ENCODE measurements around the gene SRGAP1.
"Not testable (repeated sequence)": the region's sequence is repeated elsewhere in the genome, so short reads cannot be mapped to it uniquely, and the experiment has no call there.

Gene SRGAP1

DNA sequence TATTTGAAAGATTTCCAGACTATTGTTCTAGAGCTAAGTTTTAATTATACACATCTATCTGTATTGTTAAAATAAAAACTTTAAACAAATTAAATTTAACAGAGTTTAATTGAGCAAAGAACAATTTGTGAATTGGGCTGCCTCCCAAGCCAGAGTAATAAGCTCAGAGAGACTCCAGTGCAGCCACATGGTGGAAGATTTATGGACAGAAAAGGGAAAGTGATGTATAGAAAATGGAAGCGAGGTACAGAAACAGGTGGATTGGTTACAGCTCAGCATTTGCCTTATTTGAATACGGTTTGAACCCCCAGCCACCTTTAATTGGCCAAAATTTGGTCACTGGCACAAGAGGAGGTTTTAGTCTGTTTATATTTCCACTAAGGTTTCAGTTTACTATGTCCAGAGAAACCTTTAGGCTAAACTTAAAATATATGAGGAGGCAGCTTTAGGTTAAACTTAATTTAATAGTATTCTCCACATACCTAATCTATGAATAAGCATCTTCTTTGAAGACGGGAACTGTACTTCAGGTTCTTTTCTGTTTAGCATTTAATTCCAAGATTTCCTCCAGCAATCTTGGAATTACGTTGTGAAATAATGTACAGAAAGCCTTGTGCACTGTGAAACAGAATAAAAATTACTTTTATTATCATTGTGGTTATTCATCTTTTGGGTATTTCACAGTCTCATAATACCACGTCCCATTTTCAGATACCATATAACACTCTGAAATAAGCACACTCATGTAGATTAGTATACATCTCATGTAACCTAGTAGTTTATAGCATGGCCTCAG, 19.4 kb downstream of the SRGAP1 start:
- FAIRE-seq (no peak), DNase-seq (ENCODE audit: extremely low spot score, insufficient read length, low read depth) (no peak)

DNA sequence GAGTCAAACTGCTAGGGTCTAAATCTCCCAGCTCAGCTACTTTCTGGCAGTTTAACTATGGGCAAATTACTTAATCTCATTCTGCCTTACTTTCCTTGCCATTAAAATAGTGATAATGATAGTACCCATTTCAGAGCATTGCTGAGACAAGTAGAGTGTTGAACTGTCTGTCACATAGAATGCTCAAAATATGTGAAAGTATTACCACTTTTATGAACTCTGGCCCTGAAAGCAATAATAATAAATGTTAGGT, 19.9 kb downstream of the SRGAP1 start:
- no peak for FAIRE-seq

DNA sequence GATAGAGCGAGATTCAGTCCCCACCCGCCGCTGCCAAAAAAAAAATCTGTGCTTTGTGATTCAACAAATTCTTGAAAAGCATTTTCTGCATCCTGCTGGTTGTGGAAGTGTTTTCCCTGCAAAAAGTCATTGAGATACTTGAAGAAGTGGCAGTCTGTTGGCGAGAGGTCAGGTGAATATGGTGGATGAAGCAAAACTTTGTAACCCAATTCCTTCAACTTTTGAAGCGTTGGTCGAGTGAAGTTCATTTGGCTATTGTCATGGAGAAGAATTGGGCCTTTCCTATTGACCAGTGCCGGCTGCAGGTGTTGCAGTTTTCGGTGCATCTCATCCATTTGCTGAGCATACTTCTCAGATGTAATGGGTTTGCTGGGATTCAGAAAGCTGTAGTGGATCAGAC, 20.9 kb downstream of the SRGAP1 start:
- DNase-seq (ENCODE audit: extremely low spot score, insufficient read length, low read depth) (no peak), FAIRE-seq (no peak)

More for the DNA sequence above, 19.9 kb downstream of the SRGAP1 start:
- no peak for DNase-seq (ENCODE audit: extremely low spot score, insufficient read length, low read depth)

DNA sequence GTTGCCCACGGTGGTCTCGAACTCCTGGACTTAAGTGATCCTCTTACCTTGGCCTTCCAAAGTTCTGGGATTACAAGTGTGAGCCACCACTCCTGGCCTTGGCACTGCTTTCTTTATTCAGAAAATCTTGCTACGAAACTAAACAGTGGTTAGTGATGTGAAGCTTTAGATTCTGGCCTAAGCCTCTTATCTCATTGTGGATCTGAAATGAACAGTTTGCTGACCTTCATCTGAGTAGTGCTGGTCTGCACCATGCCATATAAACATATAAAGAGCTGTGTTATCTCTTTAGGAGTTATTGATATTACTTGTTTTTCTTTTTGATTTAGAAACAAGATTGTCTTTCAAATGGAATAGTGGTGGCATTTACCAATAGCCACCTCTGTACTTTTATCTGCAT, 22.6 kb downstream of the SRGAP1 start:
- no peak for DNase-seq (ENCODE audit: extremely low spot score, insufficient read length, low read depth)
- no peak for FAIRE-seq

- FAIRE-seq = no peak
- no peak for DNase-seq (ENCODE audit: extremely low spot score, insufficient read length, low read depth)
These were observed 25.2 kb downstream of the SRGAP1 start for GRCh38 chr12:63869656-63870055.

GRCh38 chr12:63870838-63871237, 26.3 kb downstream of the SRGAP1 start:
- no peak for FAIRE-seq
- DNase-seq (ENCODE audit: extremely low spot score, insufficient read length, low read depth) = no peak

DNA sequence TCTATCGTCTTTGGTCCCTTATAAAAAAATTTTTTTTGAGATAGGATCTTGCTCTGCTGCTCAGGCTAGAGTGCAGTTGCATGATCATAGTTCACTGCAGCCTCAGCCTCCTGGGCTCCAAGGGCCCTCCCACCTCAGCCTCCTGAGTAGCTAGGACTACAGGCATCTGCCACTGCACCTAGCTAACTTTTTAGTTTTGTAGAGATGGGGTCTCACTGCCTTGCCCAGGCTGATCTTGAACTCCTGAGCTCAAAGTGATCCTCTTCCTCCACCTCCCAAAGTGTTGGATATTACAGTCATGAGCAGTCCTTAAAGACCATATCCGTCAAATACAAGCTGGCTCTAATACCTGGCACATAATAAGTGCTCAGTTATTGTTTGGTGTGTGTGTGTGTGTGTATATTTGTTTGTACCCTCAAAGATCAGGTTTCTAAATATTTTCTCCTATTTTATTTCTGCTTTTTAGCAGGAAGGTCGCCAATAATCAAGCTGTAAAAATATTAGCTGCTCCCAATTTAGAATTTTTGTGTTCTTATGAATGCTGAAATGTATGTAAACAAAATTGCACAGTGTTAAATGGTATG, 30.5 kb downstream of the SRGAP1 start:
- FAIRE-seq = no peak

DNA sequence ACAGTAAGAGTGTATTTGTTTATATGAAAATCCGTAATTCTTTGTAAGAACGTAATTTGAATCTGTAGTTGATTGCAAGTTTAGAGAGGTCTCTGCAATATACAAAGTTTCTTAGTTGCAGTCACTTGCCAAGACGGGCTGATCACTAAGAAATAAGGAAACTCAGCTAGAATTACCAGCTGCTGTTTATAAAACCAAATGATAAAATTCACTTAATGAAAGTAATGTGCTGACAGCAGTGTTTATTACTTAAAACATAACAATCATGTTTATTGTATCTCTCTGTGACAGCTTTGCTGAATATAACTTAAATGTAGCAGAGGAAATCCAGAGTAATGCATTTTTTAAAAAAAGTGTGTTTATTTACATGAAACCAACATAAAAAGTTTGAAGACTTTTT, 31.2 kb downstream of the SRGAP1 start:
- FAIRE-seq (no peak), DNase-seq (ENCODE audit: extremely low spot score, insufficient read length, low read depth) (no peak)

More for the DNA sequence above, 30.5 kb downstream of the SRGAP1 start:
- no peak for DNase-seq (ENCODE audit: extremely low spot score, insufficient read length, low read depth)

GRCh38 chr12:63876980-63877379, 32.5 kb downstream of the SRGAP1 start:
- no peak for DNase-seq (ENCODE audit: extremely low spot score, insufficient read length, low read depth)
- FAIRE-seq = no peak

DNA sequence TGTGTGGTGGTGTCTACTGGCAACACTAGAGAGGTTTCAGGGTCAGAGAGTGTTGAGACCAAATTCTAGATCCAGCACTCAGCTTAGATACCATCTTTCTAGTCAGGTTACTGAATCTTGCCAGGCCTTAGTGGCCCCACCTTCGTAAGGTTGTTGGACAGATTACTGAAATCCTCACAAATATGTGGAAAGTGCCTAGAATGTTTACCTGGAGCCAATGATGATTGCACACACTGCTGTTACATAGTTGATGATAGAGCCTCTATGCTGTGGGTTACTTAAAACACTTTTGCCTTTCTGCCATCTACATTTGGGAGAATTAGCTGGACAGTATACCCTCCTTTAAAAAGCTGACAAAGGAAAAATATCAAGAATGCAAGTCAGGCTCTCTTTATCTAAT, 33.2 kb downstream of the SRGAP1 start:
- DNase-seq (ENCODE audit: extremely low spot score, insufficient read length, low read depth) = no peak
- no peak for FAIRE-seq

- FAIRE-seq; DNase-seq (ENCODE audit: extremely low spot score, insufficient read length, low read depth): not testable (repeated sequence)
These were observed 35.7 kb downstream of the SRGAP1 start for GRCh38 chr12:63880235-63880634.

GRCh38 chr12:63880742-63881263, 36.3 kb downstream of the SRGAP1 start:
- no peak for DNase-seq (ENCODE audit: extremely low spot score, insufficient read length, low read depth)
- FAIRE-seq = no peak

- FAIRE-seq (no peak), DNase-seq (ENCODE audit: extremely low spot score, insufficient read length, low read depth) (no peak)
These were observed 38.3 kb downstream of the SRGAP1 start for GRCh38 chr12:63882844-63883243.

GRCh38 chr12:63885401-63885800, 40.9 kb downstream of the SRGAP1 start:
- FAIRE-seq = no peak
- no peak for DNase-seq (ENCODE audit: extremely low spot score, insufficient read length, low read depth)

DNA sequence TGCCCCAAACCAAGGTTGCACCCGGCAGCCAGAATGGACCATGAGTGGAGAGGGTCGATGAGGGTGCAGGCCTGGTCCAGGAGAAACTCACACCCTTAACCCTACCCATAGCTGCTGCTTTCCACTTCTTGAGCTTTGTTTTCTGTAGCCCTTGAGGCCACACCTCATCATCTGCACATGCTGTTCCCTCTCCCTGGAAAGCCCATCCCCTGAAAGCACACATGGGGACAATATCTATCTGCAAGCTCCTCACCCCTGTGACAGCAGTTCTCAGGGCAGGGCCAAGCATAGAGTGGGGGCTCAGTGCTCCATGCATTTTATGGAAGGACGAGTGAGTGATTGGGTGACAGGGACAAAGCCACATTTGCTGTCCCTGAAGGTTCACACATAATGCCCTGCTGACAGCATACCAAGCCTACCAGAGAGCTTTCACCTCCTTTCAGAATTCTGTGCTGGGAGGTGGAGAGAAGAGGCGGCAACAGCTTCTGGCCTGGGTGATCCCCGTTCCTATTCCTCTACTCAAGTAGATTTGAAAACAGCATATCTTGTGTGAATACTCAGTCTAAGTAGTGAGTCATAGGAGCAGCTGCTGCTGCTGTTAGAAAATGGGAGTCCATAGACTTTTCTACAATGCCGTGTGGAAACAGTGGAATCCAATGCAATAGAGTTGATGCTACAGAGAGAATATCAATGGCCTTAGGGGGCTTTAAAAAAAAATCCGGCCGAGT, 44.6 kb downstream of the SRGAP1 start:
- FAIRE-seq = no peak
- no peak for DNase-seq (ENCODE audit: extremely low spot score, insufficient read length, low read depth)

- FAIRE-seq = no peak
- DNase-seq (ENCODE audit: extremely low spot score, insufficient read length, low read depth) = no peak
These were observed 45.4 kb downstream of the SRGAP1 start for GRCh38 chr12:63889721-63890509.

GRCh38 chr12:63893170-63893569, 48.7 kb downstream of the SRGAP1 start:
- no peak for DNase-seq (ENCODE audit: extremely low spot score, insufficient read length, low read depth)
- no peak for FAIRE-seq

DNA sequence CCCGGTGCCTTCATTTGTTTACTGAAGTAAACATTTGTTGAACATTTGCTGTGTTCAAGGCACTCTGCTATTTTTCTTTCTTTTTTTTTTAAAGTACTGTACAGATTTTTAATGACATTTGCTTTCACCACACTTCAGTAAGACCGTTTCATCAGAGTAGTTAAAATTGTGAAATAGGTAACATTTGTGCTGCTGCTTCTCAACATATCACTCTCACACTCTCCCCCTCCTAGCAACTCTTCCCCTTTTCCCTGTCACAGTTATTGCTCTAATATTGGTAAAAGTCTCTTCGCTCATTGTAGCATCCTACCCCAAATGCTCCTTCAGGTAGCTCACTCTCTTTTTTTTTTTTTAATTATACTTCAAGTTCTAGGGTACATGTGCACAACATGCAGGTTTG, 49.6 kb downstream of the SRGAP1 start:
- DNase-seq (ENCODE audit: extremely low spot score, insufficient read length, low read depth) = no peak
- FAIRE-seq = no peak

- no peak for FAIRE-seq
- DNase-seq (ENCODE audit: extremely low spot score, insufficient read length, low read depth) = no peak
These were observed 51.3 kb downstream of the SRGAP1 start for GRCh38 chr12:63895841-63896240.

DNA sequence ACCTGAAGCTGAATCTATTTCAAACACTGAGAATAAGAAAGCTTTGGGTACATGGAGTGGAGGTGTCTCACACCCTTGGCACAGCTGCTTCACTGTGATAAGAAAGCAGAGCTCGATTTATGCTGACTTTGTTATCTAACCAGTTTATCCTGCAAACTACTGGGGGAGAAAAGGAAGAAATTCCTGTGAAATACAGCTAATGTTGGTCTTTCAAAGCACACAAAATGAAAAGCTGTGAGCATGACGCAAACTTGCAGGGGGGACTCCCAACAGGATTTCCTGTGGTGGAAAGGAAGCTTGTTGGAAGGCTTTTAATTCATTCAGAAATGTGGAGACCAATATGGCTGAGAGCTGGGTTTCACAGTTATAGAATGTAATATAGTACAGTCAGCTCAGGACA, 53.4 kb downstream of the SRGAP1 start:
- no peak for FAIRE-seq
- no peak for DNase-seq (ENCODE audit: extremely low spot score, insufficient read length, low read depth)
